Transverse colon (tissue), 4 donors: ENCODE results near the gene GNAQ.

Source experiments
- CTCF ChIP-seq, 5 experiments: fragments of 200-600 bp in 3 of 5; fragments of 450-650 bp in 2 of 5; sonication (generic) in 3 of 5; IDR thresholded peaks; 1 replicate in 2 of 5; 2 replicates in 3 of 5; pipeline ENCODE4 v1.5.1; 2016 to 2017; ENCODE audit warnings: antibody characterized with exemption in 5 of 5, inconsistent platforms in 3 of 5, mild to moderate bottlenecking in 2 of 5, moderate library complexity in 1 of 5
- EP300 ChIP-seq: sonication (generic); formaldehyde crosslinking; IDR thresholded peaks from one replicate; pipeline ENCODE4 v1.6.1; 2017; ENCODE audit warnings: antibody characterized with exemption, low read depth
- POLR2A ChIP-seq: fragments of 450-650 bp; IDR thresholded peaks from one replicate; pipeline ENCODE4 v1.6.1; 2016; ENCODE audit warnings: antibody characterized with exemption, mild to moderate bottlenecking, moderate library complexity
- POLR2AphosphoS5 ChIP-seq, 3 donors: sonication (generic); formaldehyde crosslinking; IDR thresholded peaks; one replicate each; pipeline ENCODE4 v1.6.1; 2016; ENCODE audit warnings: antibody characterized with exemption in 3 of 3

- no peak for TF ChIP-seq CTCF (IDR thresholded peaks at IDR 0.05)
- no peak for TF ChIP-seq POLR2A
- TF ChIP-seq EP300, result no peak
- no peak for TF ChIP-seq POLR2AphosphoS5 (IDR thresholded peaks at IDR 0.05)
These were observed 51.0 kb downstream of the GNAQ start for GRCh38 chr9:77980622-77981021.
